Measurements from ENCODE around the gene UBR3.
"Not testable (repeated sequence)": the region's sequence is repeated elsewhere in the genome, so short reads cannot be mapped to it uniquely, and the experiment has no call there.

UBR3 gene

GRCh38 chr2:169827272-169828140 lies at the start of gene UBR3:
TSS of gene UBR3 (plus strand) at chr2:169827454. CDS start at chr2:169827508, 54 bp downstream.
- peak; percentile 75 for DNase-seq

- DNase-seq, result no peak
These were observed 48.8 kb upstream of the UBR3 start for GRCh38 chr2:169778446-169778845.

- no peak for DNase-seq
These were observed 45.8 kb upstream of the UBR3 start for GRCh38 chr2:169781249-169782013.

- DNase-seq, result no peak
These were observed 44.7 kb upstream of the UBR3 start for GRCh38 chr2:169782513-169782912.

GRCh38 chr2:169790581-169790980 lies 36.7 kb upstream of the UBR3 start:
- no peak for DNase-seq

GRCh38 chr2:169795181-169795580 lies 32.1 kb upstream of the UBR3 start:
- DNase-seq, result no peak

- DNase-seq, result no peak
These were observed 30.8 kb upstream of the UBR3 start for GRCh38 chr2:169796441-169796840.

- no peak for DNase-seq
These were observed 29.7 kb upstream of the UBR3 start for GRCh38 chr2:169797601-169798000.

GRCh38 chr2:169798397-169798717 lies 28.9 kb upstream of the UBR3 start:
- no peak for DNase-seq

GRCh38 chr2:169798718-169799592 lies 28.3 kb upstream of the UBR3 start, which contains the start of gene SSB:
TSS of gene SSB (plus strand) at chr2:169798871. CDS start at chr2:169800961, 2,090 bp downstream.
- peak; percentile 75 for DNase-seq

- no peak for DNase-seq
These were observed 23.8 kb upstream of the UBR3 start for GRCh38 chr2:169803480-169803879.

- DNase-seq, result no peak
These were observed 20.7 kb upstream of the UBR3 start for GRCh38 chr2:169806586-169806985.

GRCh38 chr2:169808221-169808620 lies 19.0 kb upstream of the UBR3 start:
- no peak for DNase-seq

GRCh38 chr2:169815849-169816248 lies 11.4 kb upstream of the UBR3 start:
- DNase-seq, result no peak

- DNase-seq, result not testable (repeated sequence)
These were observed 10.3 kb upstream of the UBR3 start for GRCh38 chr2:169816961-169817360.

- not testable (repeated sequence) for DNase-seq
These were observed 9.9 kb upstream of the UBR3 start for GRCh38 chr2:169817369-169817768.

GRCh38 chr2:169818241-169818640 lies 9.0 kb upstream of the UBR3 start:
- no peak for DNase-seq

GRCh38 chr2:169819106-169819505 lies 8.1 kb upstream of the UBR3 start:
- DNase-seq, result no peak

- not testable (repeated sequence) for DNase-seq
These were observed 7.2 kb upstream of the UBR3 start for GRCh38 chr2:169820101-169820500.

GRCh38 chr2:169822036-169822435 lies 5.2 kb upstream of the UBR3 start:
- DNase-seq, result no peak

- no peak for DNase-seq
These were observed 4.4 kb upstream of the UBR3 start for GRCh38 chr2:169822785-169823392.

- no peak for DNase-seq
These were observed 3.3 kb upstream of the UBR3 start for GRCh38 chr2:169823996-169824372.

Measured in NCI-H2107 (cell line).